LNCaP clone FGC (cell line): ENCODE results near the gene EGFLAM.

ENCODE experiments used
- DNase-seq: peaks from one replicate; pipeline ENCODE4 v3.0.0-alpha.2; 2011; ENCODE audit warnings: low read depth
- H3K4me3 ChIP-seq: 2 replicates; pipeline ENCODE4 v1.5.1; 2011; ENCODE audit warnings: mild to moderate bottlenecking, low read depth, low read length, control low read depth
- CTCF ChIP-seq: IDR thresholded peaks from 2 replicates; pipeline ENCODE4 v1.5.1; 2012; ENCODE audit warnings: mild to moderate bottlenecking; ENCODE audit not compliant: control insufficient read depth, insufficient read depth; ENCODE audit errors: extremely low read depth

The EGFLAM gene

DNA sequence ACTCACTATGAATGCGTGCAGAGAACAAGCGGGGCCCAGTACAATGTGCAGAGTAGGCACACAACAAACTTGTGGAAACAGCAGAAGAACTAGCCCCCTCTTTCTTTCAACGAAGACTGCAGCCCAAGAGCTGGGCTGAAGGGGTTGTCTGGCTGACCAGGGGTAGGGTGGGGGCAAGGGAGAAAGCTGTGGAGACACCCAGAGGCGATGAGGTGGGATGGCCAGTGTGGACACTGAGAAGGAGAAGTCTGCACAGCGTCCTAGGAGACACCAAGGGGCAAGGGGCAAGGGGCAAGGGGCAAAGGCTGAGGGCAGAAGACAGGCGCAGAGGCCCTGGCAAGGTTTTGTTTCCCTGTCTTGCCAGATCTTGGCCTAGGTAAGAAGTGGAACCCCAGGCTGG lies 235.8 kb downstream of the EGFLAM start:
- no peak for TF ChIP-seq CTCF
- no peak overlapping the region for H3K4me3 ChIP-seq
- DNase-seq, result no peak

DNA sequence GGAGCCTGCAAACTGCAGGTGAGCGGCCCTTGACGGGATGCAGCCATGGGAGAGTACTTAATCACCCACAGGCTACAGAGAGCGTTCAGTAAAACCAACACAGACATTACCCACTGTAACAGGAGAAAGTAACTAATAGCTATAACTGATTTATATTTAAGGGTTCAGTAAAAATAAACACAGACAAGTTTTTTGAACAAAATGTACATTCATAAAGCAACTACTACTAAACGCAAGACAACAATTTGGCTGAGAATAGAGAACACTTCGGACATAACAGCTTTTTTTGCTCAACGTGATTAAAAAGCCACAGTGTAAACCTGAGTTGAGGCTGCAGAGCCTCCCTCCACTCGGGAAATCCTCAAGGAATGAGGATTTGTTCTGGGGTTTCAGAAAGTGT lies 236.4 kb downstream of the EGFLAM start:
- DNase-seq, result no peak
- TF ChIP-seq CTCF, result no peak

DNA sequence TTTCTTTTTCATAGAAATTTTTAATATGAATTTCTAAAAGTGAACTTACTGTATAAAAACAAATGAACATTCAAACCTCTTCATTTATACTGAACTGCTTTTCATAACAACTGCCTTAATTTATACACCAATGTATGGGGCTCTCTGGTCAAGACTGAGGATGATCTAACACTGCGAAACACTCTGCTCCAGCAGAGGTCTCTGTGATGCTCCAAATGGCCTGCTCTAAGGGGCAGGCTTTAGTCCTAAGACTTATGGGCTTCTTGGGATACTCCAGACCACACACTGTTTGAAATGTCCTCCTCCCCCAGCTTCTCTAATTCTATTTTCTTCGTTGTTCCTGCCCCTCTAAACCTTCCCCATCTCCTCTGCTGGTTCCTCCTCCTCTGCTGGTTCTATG lies 239.6 kb downstream of the EGFLAM start:
- H3K4me3 ChIP-seq, result no peak overlapping the region
- TF ChIP-seq CTCF, result peak; percentile 42
- no peak for DNase-seq

More for the DNA sequence above, 236.4 kb downstream of the EGFLAM start:
- no peak overlapping the region for H3K4me3 ChIP-seq

GRCh38 chr5:38500573-38501260 lies 242.4 kb downstream of the EGFLAM start:
- no peak overlapping the region for H3K4me3 ChIP-seq
- peak; percentile 27 for DNase-seq
- TF ChIP-seq CTCF, result no peak

DNA sequence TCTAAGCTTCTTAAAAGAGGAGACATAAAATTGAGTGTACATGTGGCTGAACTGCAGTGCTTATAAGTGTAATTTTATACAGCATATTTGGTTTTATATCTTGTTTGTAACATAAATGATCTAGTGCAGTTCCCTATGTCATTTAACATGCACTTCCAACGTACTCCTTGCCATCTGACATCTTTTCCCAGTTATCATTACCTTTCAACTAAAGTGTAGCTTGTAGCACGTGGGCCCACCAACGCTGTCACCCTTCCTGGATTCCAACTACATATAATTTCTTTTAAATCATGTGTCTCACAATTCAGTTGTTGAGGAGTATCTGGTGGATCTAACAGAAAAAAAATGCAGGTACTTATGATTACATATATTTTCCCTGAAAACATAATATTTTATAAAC lies 247.9 kb downstream of the EGFLAM start:
- H3K4me3 ChIP-seq, result no peak overlapping the region
- no peak for TF ChIP-seq CTCF

GRCh38 chr5:38509185-38509584 lies 250.8 kb downstream of the EGFLAM start:
- DNase-seq, result no peak
- TF ChIP-seq CTCF, result no peak
- H3K4me3 ChIP-seq, result no peak overlapping the region

More for the DNA sequence above, 247.9 kb downstream of the EGFLAM start:
- no peak for DNase-seq
